CD8-positive, alpha-beta memory T cell (primary cell): ENCODE results near the gene SYT11. TPM values are rescaled to one million over a fixed set of nuclear protein-coding genes. Genes with fewer than 3 reads are reported as not detected.

ENCODE experiments used
- CTCF ChIA-PET: fragments of 350-600 bp; sonication (Branson Sonifier 250); formaldehyde crosslinking; loops from one replicate; lab custom pipeline; 2021; ENCODE audit warnings: antibody characterized with exemption; lab: Charles Lee
- POLR2A ChIA-PET: fragments of 350-600 bp; sonication (Branson Sonifier 250); formaldehyde crosslinking; loops from one replicate; lab custom pipeline; 2021; ENCODE audit warnings: antibody characterized with exemption; lab: Charles Lee
- DNase-seq, 5 donors: peaks; one replicate each; pipeline versions ENCODE4 v3.0.0 to v3.0.0-alpha.2; 2020 to 2022; ENCODE audit warnings: mixed read lengths in 1 of 5
- H3K27ac ChIP-seq: one replicate; pipeline ENCODE4 v1.7.0; 2013; ENCODE audit warnings: low read depth, mild to moderate bottlenecking, low read length, moderate library complexity
- H3K27me3 ChIP-seq: 2 replicates; pipeline ENCODE4 v1.7.0; 2013; ENCODE audit warnings: low read length, mild to moderate bottlenecking; ENCODE audit not compliant: insufficient read depth, poor library complexity, severe bottlenecking
- H3K36me3 ChIP-seq: 2 replicates; pipeline ENCODE4 v1.7.0; 2013; ENCODE audit warnings: mild to moderate bottlenecking, low read length, moderate library complexity; ENCODE audit not compliant: insufficient read depth
- H3K4me1 ChIP-seq: 2 replicates; pipeline ENCODE4 v1.7.0; 2013; ENCODE audit warnings: mild to moderate bottlenecking, low read length, moderate library complexity; ENCODE audit not compliant: insufficient read depth
- H3K4me3 ChIP-seq: 2 replicates; pipeline ENCODE4 v1.7.0; 2013; ENCODE audit warnings: mild to moderate bottlenecking, low read length
- H3K9me3 ChIP-seq: 2 replicates; pipeline ENCODE4 v1.7.0; 2013; ENCODE audit warnings: mild to moderate bottlenecking, low read length
- H3K27ac Mint-ChIP-seq, 8 donors: one replicate each; pipeline ENCODE4 v1.8.0; 2020 to 2021; ENCODE audit warnings: mixed read lengths in 8 of 8, mild to moderate bottlenecking in 6 of 8, inconsistent platforms in 3 of 8, moderate library complexity in 3 of 8
- H3K27me3 Mint-ChIP-seq, 2 donors: one replicate each; pipeline ENCODE4 v1.8.0; 2020 to 2021; ENCODE audit warnings: mixed read lengths in 2 of 2, mild to moderate bottlenecking in 1 of 2, moderate library complexity in 1 of 2
- H3K36me3 Mint-ChIP-seq, 3 donors: one replicate each; pipeline ENCODE4 v1.8.0; 2020 to 2021; ENCODE audit warnings: mixed read lengths in 3 of 3, inconsistent platforms in 1 of 3, mild to moderate bottlenecking in 1 of 3
- H3K4me1 Mint-ChIP-seq, 3 donors: one replicate each; pipeline ENCODE4 v1.8.0; 2020 to 2021; ENCODE audit warnings: mixed read lengths in 3 of 3, inconsistent platforms in 1 of 3, mild to moderate bottlenecking in 1 of 3
- H3K4me3 Mint-ChIP-seq, 7 donors: one replicate each; pipeline ENCODE4 v1.8.0; 2020 to 2021; ENCODE audit warnings: mixed read lengths in 7 of 7, mild to moderate bottlenecking in 6 of 7, moderate library complexity in 4 of 7, inconsistent platforms in 2 of 7
- H3K9me3 Mint-ChIP-seq, 5 donors: one replicate each; pipeline ENCODE4 v1.8.0; 2020 to 2022; ENCODE audit warnings: mixed read lengths in 5 of 5, mild to moderate bottlenecking in 3 of 5, moderate library complexity in 2 of 5, inconsistent platforms in 1 of 5
- polyA plus RNA-seq: library from polyadenylated mRNA; unstranded; fragments of 300-500 nt; fragmentation: Illumina TruSeq; gene quantifications from one replicate; pipeline ENCODE4 v1.2.3, GENCODE V29; 2021
- total RNA-seq, 2 experiments: library from RNA; stranded (reverse); gene quantifications; one replicate each; pipeline ENCODE4 v1.2.3, GENCODE V29; 2021

Gene SYT11
- total RNA-seq (10 to 100 TPM; 22.7 TPM), polyA plus RNA-seq (19.3 TPM)

GRCh38 chr1:155859234-155859829, at the start of gene SYT11:
SYT11 (plus strand) TSS chr1:155859567; CDS start chr1:155859762, 195 bp downstream.
- POLR2A ChIA-PET = interaction anchor here (0.5 to 1.5 kb wide), 5 partner anchors 17 to 504 kb away, joined by 3 to 6 read pairs (median 3); partner anchors contain the start of gene ARHGEF2

GRCh38 chr1:155812878-155813277, 46.5 kb upstream of the SYT11 start:
- no peak for DNase-seq
- Mint-ChIP-seq H3K27ac (no peak overlapping the region), H3K36me3 (peaks cover 0 to 70% (median 14%) of the 10 kb centered on the region in 3 donors), H3K27me3 (no peaks in the 10 kb centered on the region), H3K4me3 (no peak overlapping the region), H3K4me1 (peaks cover 4 to 10% (median 7%) of the 10 kb centered on the region in 3 donors), H3K9me3 (no peaks in the 10 kb centered on the region)
- no peaks in the 10 kb centered on the region for H3K27me3 ChIP-seq
- POLR2A ChIA-PET = no interaction called here
- H3K4me1 ChIP-seq = no peaks in the 10 kb centered on the region
- no peaks in the 10 kb centered on the region for H3K9me3 ChIP-seq
- no peak overlapping the region for H3K4me3 ChIP-seq
- H3K27ac ChIP-seq = no peak overlapping the region
- CTCF ChIA-PET = no interaction called here
- peaks cover 35% of the 10 kb centered on the region for H3K36me3 ChIP-seq

More at GRCh38 chr1:155859234-155859829, at the start of gene SYT11:
- Histone ChIP-seq H3K4me3 (peak within 1 kb of the TSS; percentile 77), H3K4me1 (peaks cover 41% of the 10 kb centered on the region), H3K36me3 (peaks cover 11% of the 10 kb centered on the region), H3K9me3 (no peaks in the 10 kb centered on the region), H3K27me3 (no peaks in the 10 kb centered on the region), H3K27ac (peak within 1 kb of the TSS; percentile 83)
- H3K27me3 Mint-ChIP-seq = no peaks in the 10 kb centered on the region
- CTCF ChIA-PET = interaction anchor here (0.9 to 1.5 kb wide), 3 partner anchors 9 to 119 kb away, joined by 3 to 4 read pairs (median 3); partner anchors contain the start of gene ARHGEF2
- peak; percentile 89 to 94 (median 91) for DNase-seq
- H3K9me3 Mint-ChIP-seq = no peaks in the 10 kb centered on the region
- peaks cover 39 to 60% (median 51%) of the 10 kb centered on the region in 3 donors for H3K4me1 Mint-ChIP-seq
- peak within 1 kb of the TSS; percentile 89 to 98 (median 96) for H3K27ac Mint-ChIP-seq
- H3K4me3 Mint-ChIP-seq = peak within 1 kb of the TSS; percentile 86 to 99 (median 96)
- peaks cover 0 to 20% (median 4%) of the 10 kb centered on the region in 3 donors for H3K36me3 Mint-ChIP-seq

- peaks cover 4 to 7% (median 7%) of the 10 kb centered on the region in 3 donors for H3K4me1 Mint-ChIP-seq
- H3K4me3 Mint-ChIP-seq = no peak overlapping the region
- peak overlapping the region in 7 of 8 donors; percentile 2 to 64 (median 28) for H3K27ac Mint-ChIP-seq
- ChIA-PET CTCF (no interaction called here), POLR2A (no interaction called here)
- Histone ChIP-seq H3K27ac (no peak overlapping the region), H3K4me3 (no peak overlapping the region), H3K27me3 (no peaks in the 10 kb centered on the region), H3K9me3 (no peaks in the 10 kb centered on the region), H3K36me3 (peaks cover 38% of the 10 kb centered on the region), H3K4me1 (no peaks in the 10 kb centered on the region)
- H3K36me3 Mint-ChIP-seq = peaks cover 0 to 70% (median 12%) of the 10 kb centered on the region in 3 donors
- no peak for DNase-seq
- H3K27me3 Mint-ChIP-seq = no peaks in the 10 kb centered on the region
- H3K9me3 Mint-ChIP-seq = no peaks in the 10 kb centered on the region
Measured at GRCh38 chr1:155813672-155814071, 45.7 kb upstream of the SYT11 start.

- H3K4me3 Mint-ChIP-seq = no peak overlapping the region
- DNase-seq = no peak
- H3K27ac ChIP-seq = no peak overlapping the region
- no peaks in the 10 kb centered on the region for H3K27me3 ChIP-seq
- CTCF ChIA-PET = no interaction called here
- H3K36me3 Mint-ChIP-seq = peaks cover 2 to 78% (median 20%) of the 10 kb centered on the region in 3 donors
- H3K9me3 Mint-ChIP-seq = no peaks in the 10 kb centered on the region
- H3K4me1 Mint-ChIP-seq = peaks cover 0 to 2% (median 0%) of the 10 kb centered on the region in 3 donors
- H3K27ac Mint-ChIP-seq = no peak overlapping the region
- no peaks in the 10 kb centered on the region for H3K9me3 ChIP-seq
- POLR2A ChIA-PET = no interaction called here
- peaks cover 53% of the 10 kb centered on the region for H3K36me3 ChIP-seq
- H3K4me3 ChIP-seq = no peak overlapping the region
- no peaks in the 10 kb centered on the region for H3K4me1 ChIP-seq
- no peaks in the 10 kb centered on the region for H3K27me3 Mint-ChIP-seq
Measured at GRCh38 chr1:155816351-155816750, 43.0 kb upstream of the SYT11 start.

GRCh38 chr1:155827450-155827849, 31.9 kb upstream of the SYT11 start:
- peaks cover under 1 to 54% (median 13%) of the 10 kb centered on the region in 3 donors for H3K36me3 Mint-ChIP-seq
- no peak overlapping the region for H3K4me3 ChIP-seq
- peaks cover 2 to 8% (median 5%) of the 10 kb centered on the region in 3 donors for H3K4me1 Mint-ChIP-seq
- no peak overlapping the region for H3K4me3 Mint-ChIP-seq
- H3K9me3 Mint-ChIP-seq = no peaks in the 10 kb centered on the region
- CTCF ChIA-PET = no interaction called here
- POLR2A ChIA-PET = interaction anchor here (0.7 kb wide), 1 partner anchor 651 kb away, joined by 4 read pairs; no protein-coding TSS in a partner anchor
- no peaks in the 10 kb centered on the region for H3K9me3 ChIP-seq
- H3K27ac ChIP-seq = no peak overlapping the region
- peak overlapping the region in 4 of 8 donors; percentile 0 to 79 (median 46) for H3K27ac Mint-ChIP-seq
- H3K27me3 ChIP-seq = no peaks in the 10 kb centered on the region
- no peaks in the 10 kb centered on the region for H3K4me1 ChIP-seq
- H3K36me3 ChIP-seq = peaks cover 11% of the 10 kb centered on the region
- no peak for DNase-seq
- H3K27me3 Mint-ChIP-seq = no peaks in the 10 kb centered on the region

GRCh38 chr1:155831279-155831976, 27.9 kb upstream of the SYT11 start:
- POLR2A ChIA-PET = no interaction called here
- Mint-ChIP-seq H3K4me3 (no peak overlapping the region), H3K4me1 (peaks cover 13 to 32% (median 27%) of the 10 kb centered on the region in 3 donors), H3K36me3 (peaks cover 0 to 30% (median 11%) of the 10 kb centered on the region in 3 donors), H3K27me3 (no peaks in the 10 kb centered on the region), H3K9me3 (no peaks in the 10 kb centered on the region), H3K27ac (no peak overlapping the region)
- Histone ChIP-seq H3K27ac (no peak overlapping the region), H3K4me3 (no peak overlapping the region), H3K36me3 (no peaks in the 10 kb centered on the region), H3K4me1 (no peaks in the 10 kb centered on the region), H3K9me3 (no peaks in the 10 kb centered on the region), H3K27me3 (no peaks in the 10 kb centered on the region)
- DNase-seq = no peak
- CTCF ChIA-PET = interaction anchor here (0.6 to 0.7 kb wide), 2 partner anchors 123 to 483 kb away, joined by 3 read pairs; no protein-coding TSS in a partner anchor

GRCh38 chr1:155833665-155834295, 25.6 kb upstream of the SYT11 start:
- DNase-seq = no peak
- no peak overlapping the region for H3K4me3 ChIP-seq
- no peaks in the 10 kb centered on the region for H3K27me3 ChIP-seq
- H3K36me3 ChIP-seq = no peaks in the 10 kb centered on the region
- peaks cover 23 to 38% (median 34%) of the 10 kb centered on the region in 3 donors for H3K4me1 Mint-ChIP-seq
- H3K9me3 Mint-ChIP-seq = no peaks in the 10 kb centered on the region
- no peaks in the 10 kb centered on the region for H3K27me3 Mint-ChIP-seq
- peak overlapping the region in 6 of 8 donors; percentile 8 to 66 (median 54) for H3K27ac Mint-ChIP-seq
- no peak overlapping the region for H3K4me3 Mint-ChIP-seq
- H3K4me1 ChIP-seq = peaks cover 4% of the 10 kb centered on the region
- POLR2A ChIA-PET = no interaction called here
- no peaks in the 10 kb centered on the region for H3K9me3 ChIP-seq
- H3K36me3 Mint-ChIP-seq = peaks cover 0 to 29% (median 13%) of the 10 kb centered on the region in 3 donors
- H3K27ac ChIP-seq = peak overlapping the region; percentile 67
- CTCF ChIA-PET = no interaction called here
